ENCODE results near the gene GPR12.
A peak's percentile ranks its signal among the peaks of the same experiment; 100 is the strongest.
"Not testable (repeated sequence)": the region's sequence is repeated elsewhere in the genome, so short reads cannot be mapped to it uniquely, and the experiment has no call there.

GPR12 gene

DNA sequence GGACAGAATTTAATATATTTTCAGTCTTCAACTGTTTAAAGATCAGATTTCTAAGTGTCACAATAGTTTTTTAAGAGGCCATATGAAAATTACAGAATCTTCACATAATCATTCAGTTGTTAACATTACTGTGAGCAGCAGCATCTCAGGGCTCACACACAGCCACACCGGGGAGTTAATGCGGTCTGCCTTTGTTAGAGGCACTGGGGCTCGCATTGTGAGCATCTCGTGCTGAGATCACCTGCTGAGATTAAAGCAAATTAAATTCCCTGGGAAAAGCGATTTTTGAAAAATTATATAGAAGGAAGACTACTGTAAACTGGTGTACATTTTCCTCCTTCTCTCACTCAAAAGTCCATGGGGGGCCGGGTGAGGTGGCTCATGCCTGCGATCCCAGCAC is 16.6 kb downstream of the GPR12 start:
- DNase-seq = no peak

DNA sequence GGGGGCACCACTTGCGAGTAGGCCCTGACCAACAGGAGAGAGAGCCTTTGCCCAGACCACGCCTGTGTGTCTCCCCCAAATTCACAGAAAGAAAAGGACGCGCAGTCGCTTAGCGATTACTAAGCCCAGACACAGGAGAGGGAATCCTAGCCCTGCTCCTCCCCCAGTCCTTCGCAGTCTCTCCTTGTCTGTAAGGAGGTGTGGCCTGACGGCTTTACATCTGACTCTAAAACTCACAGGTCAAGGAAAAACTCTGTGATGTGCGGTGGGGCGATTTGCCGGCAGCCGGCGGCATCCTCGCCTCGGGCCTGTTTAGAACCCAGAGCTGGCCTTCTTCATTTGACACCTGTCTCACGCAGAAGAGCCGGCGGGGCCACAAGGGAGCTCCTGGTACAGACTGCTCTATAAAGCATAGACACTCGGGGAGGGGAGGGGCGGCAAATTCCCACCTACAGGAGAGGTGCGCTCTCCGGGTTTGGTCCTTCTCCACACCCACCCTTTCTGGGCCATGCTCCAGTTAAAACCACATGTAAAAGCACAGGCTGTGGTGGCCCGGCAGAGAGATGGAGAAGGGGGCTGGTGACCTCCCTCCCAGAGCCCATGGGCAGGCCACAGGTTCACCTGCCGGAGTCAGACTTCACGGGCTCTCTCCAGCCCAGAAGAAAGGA is 17.8 kb downstream of the GPR12 start:
- no peak for DNase-seq

DNA sequence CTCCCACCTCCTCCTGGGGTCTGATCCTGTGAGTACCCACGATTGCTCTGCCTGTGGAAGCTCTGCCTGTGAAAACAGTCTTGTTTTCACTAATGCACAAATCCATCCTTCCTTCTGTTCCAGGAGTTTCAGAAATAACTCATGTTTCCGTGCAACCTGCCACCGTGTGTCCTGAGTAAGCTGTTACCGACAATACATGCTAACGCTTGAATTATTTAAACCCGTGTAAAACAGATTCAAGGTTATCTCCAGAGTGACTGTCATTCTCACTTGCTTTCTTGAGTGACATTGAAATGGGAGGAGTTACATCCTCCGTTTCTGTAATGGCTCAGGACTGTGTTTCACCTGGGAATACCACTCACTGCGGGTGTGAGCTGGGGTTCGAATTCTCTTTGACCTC is 24.9 kb downstream of the GPR12 start:
- DNase-seq = no peak

DNA sequence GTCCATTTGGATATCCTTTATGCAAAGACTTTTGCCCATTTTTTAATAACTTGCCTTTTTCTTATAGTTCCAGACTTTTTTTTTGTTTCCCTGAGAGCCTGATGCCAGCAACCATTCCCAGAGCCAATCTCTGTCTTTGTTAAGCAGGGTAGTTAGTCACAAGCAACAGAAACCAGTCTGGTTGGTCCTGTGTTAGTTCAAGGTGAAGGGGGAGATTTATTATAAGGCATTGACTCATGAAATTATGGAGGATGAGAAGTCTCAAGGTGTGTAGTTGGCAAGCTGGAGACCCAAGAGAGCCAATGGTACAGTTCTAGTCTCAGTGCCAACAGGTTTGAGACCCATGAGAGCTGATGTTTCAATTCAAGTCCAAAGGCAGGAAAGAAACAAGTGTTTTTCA is 33.0 kb downstream of the GPR12 start:
- no peak for DNase-seq

DNA sequence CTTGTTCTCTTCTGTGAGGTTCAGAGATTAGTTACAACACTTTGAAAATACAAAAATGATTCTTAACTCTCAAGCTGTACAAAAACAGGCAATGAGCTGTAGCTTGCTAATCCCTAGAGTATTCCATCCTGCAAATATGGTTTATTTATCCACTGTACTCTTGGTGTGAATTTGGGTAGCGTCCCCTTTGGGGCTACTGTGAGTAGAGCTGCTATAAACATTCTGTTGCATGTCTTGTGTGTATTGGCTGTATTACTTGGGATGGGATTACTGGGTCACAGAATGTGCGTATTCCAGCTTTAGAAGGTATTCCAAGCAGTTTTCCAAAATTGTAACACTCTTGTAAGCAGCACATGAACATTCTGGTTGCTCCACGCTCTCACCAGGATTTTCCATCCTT is 33.5 kb downstream of the GPR12 start:
- DNase-seq = no peak

DNA sequence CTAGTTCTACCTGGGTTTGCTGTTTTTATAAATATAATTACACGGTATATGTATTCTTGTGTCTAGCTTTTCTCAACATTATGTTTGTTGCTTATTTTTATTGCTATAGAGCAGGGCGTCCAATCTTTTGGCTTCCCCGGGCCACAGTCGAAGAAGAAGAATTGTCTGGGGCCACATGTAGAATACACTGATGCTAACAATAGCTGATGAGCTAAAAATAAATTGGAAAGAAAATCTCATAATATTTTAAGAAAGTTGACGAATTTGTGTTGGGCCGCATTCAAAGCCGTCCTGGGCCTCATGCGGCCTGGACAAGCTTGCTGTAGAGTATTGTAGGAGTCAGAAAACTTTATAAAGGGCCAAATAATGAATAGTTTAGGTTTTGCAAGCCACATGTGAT is 33.9 kb downstream of the GPR12 start:
- no peak for DNase-seq

DNA sequence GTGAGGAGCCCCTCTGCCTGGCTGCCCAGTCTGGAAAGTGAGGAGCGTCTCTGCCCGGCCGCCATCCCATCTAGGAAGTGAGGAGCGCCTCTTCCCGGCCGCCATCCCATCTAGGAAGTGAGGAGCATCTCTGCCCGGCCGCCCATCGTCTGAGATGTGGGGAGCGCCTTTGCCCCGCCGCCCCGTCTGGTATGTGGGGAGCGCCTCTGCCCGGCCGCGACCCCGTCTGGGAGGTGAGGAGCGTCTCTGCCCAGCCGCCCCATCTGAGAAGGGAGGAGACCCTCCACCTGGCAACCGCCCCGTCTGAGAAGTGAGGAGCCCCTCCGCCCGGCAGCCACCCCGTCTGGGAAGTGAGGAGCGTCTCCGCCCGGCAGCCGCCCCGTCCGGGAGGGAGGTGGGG is 37.0 kb downstream of the GPR12 start:
- not testable (repeated sequence) for DNase-seq

DNA sequence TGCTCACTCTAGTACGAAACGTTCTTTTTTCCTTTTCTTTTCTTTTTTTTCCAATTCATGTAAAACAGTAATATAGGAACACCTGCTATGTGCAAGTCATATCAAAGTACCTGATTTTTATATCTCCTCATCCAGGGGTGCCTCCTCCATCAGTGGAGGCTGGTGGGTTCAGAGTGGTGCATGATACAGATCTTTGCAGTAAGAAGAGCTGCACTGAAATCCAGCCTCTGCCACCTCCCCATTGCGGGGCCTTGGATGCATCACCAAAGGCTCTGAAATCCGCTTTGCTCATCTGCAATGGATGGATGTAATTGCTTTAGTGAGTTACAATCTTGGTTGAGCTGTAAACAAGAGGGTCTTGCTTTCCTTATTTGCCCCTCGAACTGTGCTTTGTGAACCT is 38.3 kb downstream of the GPR12 start:
- DNase-seq = no peak

DNA sequence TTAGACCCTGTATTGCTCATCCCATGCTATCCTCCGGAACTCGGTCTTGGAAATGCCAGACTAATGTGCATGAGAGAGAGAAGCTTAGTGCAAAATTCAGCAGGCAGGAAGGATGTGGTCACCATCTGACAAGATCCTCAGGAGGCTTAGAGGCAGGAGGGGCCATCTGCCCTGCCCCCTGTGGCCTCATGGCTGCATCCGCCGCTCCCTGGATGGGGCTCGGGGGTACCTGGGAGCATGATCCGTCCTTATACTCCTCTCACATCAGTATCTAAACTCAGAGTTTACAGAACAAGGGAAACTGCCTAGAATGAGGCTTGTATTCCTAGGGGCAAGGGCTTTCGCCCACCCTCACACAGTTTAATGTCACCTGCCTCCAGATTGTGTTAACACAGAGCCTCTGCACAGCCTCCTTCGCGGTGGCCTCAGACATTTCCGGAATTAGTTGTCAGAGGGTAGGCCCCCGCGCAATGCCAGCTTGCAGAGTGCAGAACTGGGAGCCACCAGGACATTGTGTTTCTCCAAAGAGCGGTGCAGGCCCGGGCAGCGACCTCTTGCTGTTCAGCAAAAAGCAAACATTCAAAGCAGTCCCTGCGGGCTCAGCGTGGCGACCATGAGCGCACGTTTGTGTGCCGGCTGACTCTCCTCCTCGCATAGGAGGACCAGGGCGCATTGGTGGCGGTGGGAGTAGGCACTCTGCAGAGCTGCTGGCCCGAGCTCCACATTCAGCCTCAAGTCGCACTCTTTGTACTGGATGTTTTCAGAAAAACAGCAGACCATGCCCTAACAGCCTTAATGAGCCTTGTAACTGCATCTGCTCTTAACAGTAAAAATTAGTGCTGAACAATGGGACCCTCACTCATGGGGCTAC is 39.1 kb downstream of the GPR12 start:
- DNase-seq = peak; percentile 12

DNA sequence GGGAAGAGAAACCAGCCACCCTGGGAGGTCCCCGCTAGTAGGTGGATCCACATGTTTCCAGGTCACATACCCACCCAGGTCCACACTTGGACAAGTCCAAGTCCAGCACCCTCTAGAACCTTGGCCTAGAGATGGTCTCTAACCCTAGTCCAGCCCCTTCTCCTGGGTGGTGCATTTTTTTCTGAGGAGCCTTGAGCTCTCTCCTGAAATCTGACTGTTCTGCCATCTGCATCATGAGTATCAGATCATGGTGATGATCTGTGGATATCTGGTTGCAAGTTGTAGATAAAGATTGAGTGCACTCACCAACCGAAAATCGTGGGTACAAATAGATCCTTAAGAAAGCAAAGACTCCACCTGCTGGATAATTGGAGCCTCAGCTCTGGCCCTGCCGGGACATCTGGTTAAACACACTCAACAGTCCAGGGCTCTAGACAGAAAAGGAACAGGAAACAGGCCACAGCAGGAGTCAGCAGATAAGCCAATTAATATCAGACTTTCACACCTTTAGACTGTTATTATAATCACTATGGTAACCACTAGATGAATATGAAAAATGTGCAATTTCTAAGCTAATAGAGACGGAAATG is 41.1 kb downstream of the GPR12 start:
- no peak for DNase-seq

DNA sequence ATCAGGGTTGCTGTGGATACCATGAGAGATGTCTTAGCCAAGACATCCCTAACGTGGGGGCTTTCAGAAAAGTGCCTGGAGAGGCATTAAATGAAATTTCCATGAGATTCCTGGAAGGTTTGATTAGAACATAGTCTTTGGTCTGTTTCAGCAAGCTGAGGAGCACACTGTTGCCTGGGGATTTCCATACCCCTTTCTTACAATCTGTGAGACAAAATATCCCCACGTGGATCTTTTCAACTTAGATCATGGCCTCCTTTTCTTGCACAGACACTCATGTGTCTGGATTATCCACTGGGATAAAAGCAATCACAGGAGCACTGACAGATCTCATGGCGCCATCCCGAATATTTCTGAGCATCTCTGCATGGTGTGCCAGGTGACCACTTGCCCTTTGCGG is 41.7 kb downstream of the GPR12 start:
- DNase-seq = no peak

DNA sequence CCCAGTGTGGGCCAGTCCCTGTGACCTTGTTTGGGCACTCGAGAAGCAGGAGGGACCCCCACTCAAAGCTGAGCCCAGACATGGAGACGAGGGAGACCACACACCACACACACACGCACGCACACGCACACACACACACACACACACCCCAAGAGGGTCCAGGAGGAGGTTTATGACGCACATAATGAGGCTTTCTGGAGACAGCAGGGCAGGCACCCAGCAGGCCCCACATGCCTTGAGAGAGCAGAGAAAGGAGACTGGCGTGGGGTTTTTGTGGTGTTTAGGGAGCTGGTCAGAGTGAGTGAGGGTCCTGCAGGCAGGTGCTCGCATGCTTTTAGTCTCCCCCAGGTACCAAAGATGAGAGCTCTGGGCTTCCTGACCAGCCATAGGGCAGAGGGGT is 42.4 kb downstream of the GPR12 start:
- no peak for DNase-seq

DNA sequence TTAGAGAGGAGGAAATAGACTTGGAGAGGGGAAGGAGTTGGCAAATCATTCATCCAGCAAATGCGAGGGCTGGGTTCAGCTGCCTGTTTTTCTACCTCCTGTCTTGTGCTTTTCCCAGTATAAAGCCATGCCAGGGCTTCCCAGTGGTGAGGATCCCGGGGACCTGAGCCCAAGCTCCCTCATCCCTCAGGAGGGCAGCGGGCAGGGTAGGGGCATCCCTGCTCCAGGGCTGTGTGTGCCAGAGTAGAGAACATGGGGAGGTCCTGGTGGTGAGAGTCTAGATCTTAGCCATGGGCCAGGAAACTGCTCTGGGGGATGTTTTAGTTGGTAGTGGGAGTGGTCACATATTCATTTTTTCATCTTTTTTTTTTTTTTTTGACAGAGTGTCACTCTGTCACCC is 43.6 kb downstream of the GPR12 start:
- no peak for DNase-seq

DNA sequence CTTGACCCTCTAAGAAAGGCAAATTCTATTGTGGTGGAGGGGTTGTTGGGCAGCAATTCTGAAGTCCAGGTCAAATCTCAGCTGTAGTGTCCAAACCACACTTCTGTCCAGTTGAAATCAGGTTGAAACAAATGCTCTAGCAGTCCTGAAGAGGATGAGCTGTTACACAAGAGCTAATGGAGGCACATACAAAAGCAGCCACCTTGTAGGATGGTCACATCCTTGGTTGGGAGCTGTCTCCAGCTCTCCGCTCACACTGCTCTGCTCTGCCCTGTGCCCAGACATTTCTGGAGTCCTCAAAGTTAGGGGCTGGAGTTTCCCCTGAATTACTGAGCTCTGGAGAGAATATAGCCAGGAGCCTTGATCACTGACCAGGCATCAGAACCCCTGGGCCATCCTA is 47.2 kb downstream of the GPR12 start:
- no peak for DNase-seq

DNA sequence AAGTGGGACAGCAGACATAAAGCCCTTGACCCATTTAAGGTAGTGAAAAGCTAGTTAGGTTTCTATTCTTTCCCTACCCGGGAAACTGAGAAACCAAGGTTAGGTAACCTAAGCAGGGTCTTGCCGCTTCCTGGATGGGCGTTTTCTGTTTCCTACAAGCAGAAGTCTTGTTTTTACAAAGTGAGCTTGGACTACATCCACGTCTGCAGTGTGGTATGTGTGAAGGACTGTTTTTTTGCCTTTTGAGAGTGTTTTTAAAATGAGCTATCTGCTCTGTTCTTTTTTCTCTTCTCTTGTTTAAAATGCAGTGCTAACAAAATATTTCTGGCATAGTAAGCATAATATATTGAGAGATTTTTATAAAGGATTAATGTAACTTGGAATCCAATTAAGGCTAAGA is 49.4 kb downstream of the GPR12 start:
- no peak for DNase-seq

DNA sequence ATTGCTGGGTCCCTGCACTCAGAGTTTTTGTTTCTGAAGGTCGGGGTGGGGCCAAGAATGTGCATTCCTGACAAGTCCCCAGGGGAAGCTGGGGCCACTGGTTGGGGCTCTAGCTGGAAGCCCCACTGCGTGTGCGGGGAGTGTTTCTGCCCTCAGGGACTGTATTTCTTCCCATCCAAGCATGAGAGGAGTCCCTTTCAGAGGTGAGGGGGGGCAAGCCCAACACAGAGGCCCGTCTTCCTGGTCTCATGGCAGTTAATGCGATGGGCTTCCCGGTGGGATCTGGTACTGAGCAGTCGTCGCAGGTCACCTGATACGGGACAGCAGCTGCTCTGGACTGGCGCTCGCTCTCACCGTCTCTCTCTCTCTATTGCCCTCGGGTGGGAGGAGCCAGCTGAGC is 50.4 kb downstream of the GPR12 start:
- DNase-seq = no peak

DNA sequence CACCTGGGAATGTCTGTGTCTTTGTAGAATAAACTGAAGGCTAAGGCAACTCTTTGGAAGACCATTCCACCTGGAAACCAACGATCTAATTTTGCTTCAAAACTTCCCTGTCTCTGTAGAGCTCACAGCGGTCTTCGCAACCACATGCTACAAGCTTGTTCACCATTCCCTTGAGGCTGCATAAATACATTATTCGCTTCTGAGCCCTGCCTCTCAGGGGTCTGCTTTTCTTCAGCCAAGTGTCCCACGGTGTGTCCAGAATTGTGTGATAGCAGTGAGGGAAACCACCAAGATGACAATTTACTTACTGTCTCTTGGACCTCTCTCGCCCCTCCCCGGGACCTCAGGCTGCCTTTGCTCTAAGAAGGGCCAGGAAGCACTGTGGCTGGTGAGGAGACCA is 51.1 kb downstream of the GPR12 start:
- no peak for DNase-seq

DNA sequence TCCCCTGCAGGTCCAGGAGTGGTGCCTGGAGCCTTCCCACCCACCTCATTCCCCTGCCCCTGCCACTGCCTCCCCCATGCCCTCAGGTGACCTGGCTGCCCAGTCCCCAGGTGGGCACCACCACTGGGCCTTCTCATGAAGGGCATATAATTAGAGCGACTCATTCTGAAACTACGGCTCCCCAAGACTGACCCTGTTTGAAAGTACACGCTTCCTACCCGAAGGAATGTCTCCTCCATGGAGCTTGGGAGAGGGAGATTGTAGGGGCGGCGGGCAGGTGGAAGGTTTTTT is 52.6 kb downstream of the GPR12 start:
- DNase-seq = no peak

DNA sequence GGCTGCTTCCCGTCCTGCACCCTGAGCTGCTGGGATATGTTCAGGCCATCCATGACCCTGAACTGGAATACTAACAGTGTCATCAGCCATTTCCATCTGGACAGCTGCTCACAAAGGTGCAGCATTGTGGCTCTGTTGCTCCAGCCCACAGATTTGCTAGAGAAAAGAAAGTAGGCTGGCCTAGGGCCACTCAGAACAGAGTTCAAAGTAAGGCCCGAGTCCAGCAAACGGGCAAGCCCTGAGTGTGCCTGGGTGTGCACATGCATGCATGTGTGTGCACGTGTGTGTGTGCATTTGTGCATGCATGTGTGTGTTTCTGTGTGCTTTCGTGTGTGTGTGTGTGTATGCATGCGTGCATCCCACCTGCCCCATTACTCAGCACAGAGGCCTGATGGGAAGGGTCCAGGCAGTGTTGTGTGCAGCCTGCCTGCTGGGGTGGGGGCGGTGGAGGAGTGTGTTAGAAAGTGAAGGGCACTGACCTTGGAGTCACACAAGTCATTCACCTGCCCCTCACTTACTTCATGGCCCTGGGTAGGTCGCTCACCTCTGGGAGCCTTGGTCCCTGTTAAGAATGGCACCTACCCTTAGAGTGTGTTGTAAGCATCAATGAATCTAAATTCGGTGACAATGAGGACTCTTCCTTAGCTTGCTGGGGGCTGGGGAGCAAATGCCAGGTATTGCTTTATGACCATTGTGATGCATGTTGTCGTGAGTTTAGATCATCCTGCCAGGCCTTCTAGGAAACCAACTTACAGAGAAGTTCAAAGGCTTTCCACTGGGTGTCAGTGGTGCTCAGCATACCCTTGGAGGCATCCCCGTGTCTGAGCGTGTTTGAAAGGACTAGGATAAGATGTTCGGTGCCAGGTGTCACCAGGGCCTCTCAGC is 53.2 kb downstream of the GPR12 start:
- peak; percentile 40 for DNase-seq

DNA sequence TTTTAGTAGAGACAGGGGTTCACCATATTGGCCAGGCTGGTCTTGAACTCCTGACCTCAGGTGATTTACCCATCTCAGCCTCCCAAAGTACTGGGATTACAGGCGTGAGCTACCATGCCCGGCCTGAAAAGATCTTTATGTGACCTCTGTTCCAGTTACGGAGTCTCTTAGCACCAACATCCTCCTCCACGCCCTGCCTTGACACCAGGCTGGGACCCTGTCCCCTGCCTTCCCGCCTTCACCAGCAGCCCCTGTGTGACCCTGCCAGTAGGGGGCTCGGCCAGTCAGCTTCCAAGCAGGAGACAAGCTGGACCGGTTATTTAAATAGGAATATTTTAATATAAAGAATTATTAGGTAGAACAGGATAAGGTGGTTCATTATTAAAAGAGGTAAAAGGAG is 54.2 kb downstream of the GPR12 start:
- no peak for DNase-seq

DNA sequence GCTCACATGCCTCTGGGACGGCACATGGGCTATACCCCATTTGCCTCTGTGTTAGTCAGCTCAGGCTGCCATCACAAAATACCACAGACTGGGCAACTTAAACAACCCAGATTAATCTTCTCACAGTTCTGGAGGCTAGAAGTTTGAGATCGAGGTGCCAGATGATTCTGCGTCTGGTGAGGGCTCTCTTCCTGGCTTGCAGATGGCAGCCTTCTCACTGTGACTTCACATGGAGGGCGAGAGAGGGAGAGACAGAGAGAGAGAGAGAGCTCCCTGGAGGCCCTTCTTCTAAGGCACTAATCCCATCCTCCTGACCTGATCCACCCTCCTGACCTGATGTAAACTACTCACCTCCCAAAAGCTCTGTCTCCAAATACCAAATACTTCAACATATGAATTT is 55.0 kb downstream of the GPR12 start:
- DNase-seq = no peak

Measured in stimulated activated CD4-positive, alpha-beta T cell treated with anti-CD3 and anti-CD28 coated beads, Interleukin-1b, Interleukin-23, amount 100 ng/mL, for 48 hours (primary cell).